HG03442 (cell line): Measurements from ENCODE around the gene ALKAL2.

ENCODE experiments used
- ATAC-seq: cut with Tn5 transposase; IDR thresholded peaks from one replicate; pipeline ENCODE4 v1.9.1; 2021; ENCODE audit warnings: mild to moderate bottlenecking, moderate library complexity; ENCODE audit not compliant: unreplicated experiment

Gene ALKAL2

DNA sequence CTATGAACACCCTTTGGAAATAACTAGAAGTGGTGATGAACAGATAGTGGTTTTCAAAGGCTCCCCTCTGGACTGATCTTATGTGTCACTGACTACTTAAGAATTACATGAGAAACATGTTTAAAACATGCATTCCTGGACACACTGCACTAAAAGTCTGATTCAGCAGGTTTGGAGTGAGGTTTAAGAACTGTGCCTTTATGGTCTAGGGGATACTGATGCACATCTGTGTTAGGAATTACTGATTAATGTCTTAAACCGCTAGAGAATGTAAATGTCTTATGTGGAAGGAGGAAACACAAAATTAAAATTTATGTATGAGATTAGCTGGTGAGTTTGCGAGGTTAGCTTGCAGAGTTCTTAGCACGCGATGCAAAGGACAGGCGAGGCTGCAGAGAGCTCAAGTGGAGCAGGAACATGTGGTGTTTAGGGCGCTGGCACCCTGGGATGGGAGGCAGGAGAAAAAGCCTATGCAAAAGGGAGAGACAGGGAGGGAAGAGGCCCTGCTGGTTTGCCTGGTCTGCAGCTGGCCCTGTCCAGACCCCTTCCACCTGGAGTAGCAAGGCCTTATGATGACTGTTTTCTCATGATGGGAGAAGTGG is 35.8 kb downstream of the ALKAL2 start:
- ATAC-seq: no peak

DNA sequence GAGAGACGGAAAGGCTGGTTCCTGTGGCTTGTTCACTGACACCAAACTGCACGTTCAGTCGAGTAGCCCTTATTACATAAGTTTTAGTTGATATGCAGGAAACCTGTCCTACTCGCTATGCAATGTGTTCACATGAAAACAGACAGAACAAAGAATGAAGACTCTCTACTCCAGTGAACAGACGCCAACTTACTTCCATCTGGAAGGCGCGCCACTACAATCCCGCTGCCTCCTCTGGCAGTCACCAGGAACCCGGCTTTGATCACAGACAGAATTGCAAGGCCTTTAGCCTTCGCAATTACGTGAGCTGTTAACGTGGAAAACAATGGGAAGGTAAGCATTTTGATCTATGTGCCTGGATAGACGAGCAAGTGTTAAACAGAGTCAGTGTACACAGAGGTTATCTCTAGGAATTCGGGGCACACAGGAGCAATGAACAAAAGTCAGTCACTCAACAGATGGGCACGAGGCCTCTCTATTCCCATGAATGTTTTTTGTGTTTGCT is 38.3 kb downstream of the ALKAL2 start:
- ATAC-seq: no peak

DNA sequence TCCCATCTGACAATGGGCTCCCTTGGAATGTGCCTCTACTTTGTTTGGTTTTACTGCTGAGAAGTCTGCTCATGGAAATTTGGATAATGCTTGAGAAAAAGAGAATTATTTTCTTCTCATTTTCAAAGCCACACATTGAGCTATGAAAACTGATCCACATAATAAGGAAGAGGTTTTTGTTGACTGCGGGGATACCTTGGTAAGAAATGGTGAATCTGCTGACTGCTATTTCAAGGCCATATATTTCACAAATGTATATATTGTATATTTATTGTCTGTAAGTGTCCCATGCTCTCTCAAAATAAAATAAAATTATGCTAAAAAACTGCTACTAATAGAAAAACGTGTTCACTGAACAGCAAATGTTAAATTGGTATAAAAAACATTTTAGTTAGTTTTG is 39.2 kb downstream of the ALKAL2 start:
- no peak for ATAC-seq

GRCh38 chr2:246489-247144 is 41.3 kb downstream of the ALKAL2 start:
- no peak for ATAC-seq

DNA sequence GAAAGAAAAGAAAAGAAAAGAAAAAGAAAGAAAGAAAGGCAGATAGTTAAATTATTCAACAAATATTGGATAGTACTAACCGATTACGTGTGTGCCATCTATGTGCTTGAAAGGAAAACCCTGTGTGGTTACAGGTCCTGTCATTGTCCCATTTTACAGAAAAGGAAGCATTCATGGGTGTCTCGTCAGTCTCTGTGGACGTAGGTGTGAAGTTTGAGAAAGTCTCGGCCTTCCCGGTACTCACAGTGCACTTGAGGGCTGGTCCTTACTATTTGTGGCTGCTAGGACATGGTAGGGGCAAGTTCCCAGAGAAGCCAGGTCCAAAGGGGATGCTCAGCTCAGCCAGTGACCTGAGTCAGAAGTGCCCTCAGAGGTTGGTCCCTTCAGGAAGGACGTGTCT is 43.3 kb downstream of the ALKAL2 start:
- no peak for ATAC-seq

- ATAC-seq: no peak
Measured at GRCh38 chr2:238869-239268, 49.0 kb downstream of the ALKAL2 start.

DNA sequence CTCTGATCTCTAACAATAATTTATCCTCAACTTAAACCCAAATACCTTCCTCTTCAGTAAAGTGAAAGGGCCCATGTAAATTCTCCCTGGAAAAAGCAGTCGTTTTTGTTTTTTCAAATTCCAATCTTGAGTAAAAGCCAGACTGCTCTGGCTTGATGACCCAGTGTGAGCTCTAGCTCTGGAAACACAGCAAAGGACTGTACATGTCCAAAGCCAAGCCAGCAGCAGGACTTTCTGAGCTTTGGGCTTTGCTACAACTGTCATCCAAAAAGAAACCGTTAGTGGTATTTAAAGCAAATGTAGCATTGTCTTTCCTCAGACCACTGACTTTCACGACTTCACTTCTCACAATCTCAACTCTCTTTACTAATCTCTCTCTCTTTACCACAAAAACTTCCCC is 49.5 kb downstream of the ALKAL2 start:
- ATAC-seq: no peak

DNA sequence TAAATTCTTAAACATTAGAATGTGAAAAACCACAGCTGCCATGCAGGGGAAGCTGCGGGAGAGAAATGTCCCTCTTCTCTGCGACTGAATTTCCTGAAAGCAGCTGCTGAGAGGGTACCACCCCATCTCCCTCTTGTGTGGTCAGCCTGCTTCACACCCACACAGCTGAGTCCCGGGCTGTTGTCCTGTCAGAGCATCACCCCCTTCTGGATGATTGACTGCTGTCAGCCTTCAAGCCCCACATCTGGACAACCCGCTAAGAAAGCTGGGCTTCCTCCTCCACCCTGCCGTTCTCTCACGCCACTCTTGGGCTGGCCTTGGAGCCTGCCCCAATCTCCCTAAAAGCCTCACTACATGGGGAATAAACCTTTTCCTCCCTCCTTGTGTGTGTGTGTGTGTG is 50.0 kb downstream of the ALKAL2 start:
- ATAC-seq: no peak

DNA sequence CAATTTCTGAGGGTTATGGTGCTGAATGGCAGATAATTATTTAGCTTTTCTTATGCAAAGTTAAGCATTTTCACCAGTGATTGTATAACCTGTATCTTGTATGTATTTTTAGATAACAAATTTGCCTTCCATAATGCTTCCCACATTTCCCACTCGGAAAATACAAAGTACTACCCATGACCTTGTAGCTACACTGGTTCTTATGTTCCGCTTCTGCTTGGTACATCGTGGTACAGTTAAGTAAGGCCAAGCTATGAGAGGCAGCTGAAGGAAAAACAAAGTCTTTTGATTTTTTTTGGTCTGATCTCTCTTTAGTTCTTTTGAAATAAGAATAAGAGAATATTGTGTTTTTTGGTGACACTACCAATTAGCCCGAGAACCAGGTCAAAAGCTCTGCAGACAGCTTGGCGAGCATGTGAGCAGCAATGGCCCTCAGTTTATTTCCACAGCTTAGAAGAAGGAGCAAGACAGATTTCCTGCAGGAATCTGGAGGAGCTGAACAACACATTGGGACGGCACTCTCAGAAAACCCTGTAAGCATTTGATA is 50.8 kb downstream of the ALKAL2 start:
- ATAC-seq: no peak

DNA sequence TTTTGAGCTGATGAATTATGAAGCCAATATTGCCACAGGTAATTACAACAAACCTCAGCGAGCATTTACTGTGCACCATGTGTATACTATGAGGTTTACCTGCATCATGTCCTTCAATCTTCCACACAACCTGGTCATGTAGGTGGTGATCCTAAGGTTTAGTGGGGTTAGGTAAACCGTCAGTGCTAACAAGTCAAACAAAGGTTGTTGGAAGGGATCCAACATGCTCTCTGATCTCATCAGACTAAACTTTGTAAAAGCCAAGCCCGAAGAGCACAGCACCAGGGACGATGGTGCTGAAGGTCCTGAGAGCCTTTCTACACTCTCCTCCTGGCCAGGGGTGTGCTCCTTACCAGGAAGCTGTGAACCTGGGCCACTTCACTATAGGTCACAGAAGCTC is 53.5 kb downstream of the ALKAL2 start:
- ATAC-seq: no peak

- no peak for ATAC-seq
Measured at GRCh38 chr2:233030-233429, 54.9 kb downstream of the ALKAL2 start.

DNA sequence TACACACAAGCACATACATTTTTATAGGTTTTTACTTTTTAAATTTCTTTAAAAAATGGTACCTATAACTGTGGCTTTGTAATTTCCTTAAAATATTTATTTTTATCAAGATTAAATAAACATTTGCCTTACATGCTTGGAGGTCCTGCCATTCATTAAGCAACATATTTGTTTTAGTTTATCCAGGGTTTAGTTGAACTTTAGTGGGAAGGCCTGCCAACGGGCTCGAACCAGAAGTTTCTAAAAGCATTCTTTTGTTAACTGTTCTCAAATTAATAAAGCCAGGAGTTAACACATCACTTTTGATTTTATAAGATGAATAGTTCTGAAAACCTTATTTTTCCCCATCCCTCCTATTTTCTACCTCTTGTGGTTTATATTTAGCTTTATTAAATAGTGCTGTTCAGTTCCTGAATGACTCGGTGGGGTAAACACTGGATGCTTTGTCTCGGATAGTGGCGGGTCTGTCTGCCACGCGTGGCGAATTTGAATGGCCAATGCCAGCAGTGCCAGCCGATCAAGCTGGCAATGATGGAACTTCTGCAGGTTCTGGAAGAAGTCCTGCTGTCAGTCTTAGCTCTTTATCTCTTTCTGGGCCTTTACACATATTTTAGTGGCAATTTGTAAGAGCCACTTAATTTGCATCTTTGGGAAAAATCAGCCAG is 56.2 kb downstream of the ALKAL2 start:
- ATAC-seq: no peak
